ENCODE data around the gene CIRBP. TPM values are rescaled to one million over a fixed set of nuclear protein-coding genes. Genes with fewer than 3 reads are reported as not detected.

CIRBP gene
- total and polyA plus RNA-seq, 9 of the 15 experiments (the other 6 are each of a cell fraction or from before 2014, with no cell fraction given), result 20.5 to 327 (median 176) TPM

- no peak for TF ChIP-seq ID3 (CRISPR knock-in tag; IDR thresholded peaks at IDR 0.05)
- no peak for TF ChIP-seq ID3 (tag; IDR thresholded peaks at IDR 0.05)
- no peak for TF ChIP-seq SMARCE1 (IDR thresholded peaks at IDR 0.05)
- TF ChIP-seq IRF1 (CRISPR knock-in tag; IDR thresholded peaks at IDR 0.05; ENCODE audit: borderline replicate concordance), result peak; percentile 34; the same call in 1 of the 2 replicates
- 0 out of 4 replicates have a peak, but pooled peaks of 1 of the 2 experiments have one; percentile 9 for TF ChIP-seq RCOR1 (IDR thresholded peaks at IDR 0.05; ENCODE audit: borderline replicate concordance in 1 of 2, low read depth in 2 of 2, low read length in 2 of 2)
- TF ChIP-seq ZNF347 (CRISPR knock-in tag; IDR thresholded peaks at IDR 0.05; ENCODE audit: low read depth), result no peak
- TF ChIP-seq CBX5 (IDR thresholded peaks at IDR 0.05; ENCODE audit: borderline replicate concordance, low read depth), result no peak
- TF ChIP-seq SRSF1 (IDR thresholded peaks at IDR 0.05; ENCODE audit: low read depth, low read length), result no peak
- no peak for TF ChIP-seq CBFA2T2 (conservative IDR thresholded peaks at IDR 0.05)
- TF ChIP-seq ZNF124 (CRISPR knock-in tag; IDR thresholded peaks at IDR 0.05), result no peak
- TF ChIP-seq CTBP1 (IDR thresholded peaks at IDR 0.05; ENCODE audit: borderline replicate concordance), result peak; percentile 6; the same call in 1 of the 2 replicates
- TF ChIP-seq KLF10 (CRISPR knock-in tag; IDR thresholded peaks at IDR 0.05), result no peak
- 0 out of 2 replicates have a peak, but pooled peaks have one; percentile 5 for TF ChIP-seq ZNF766 (CRISPR knock-in tag; conservative IDR thresholded peaks at IDR 0.05)
- TF ChIP-seq ZC3H11A (IDR thresholded peaks at IDR 0.05; ENCODE audit: low read depth, low read length), result no peak
- TF ChIP-seq WHSC1 (IDR thresholded peaks at IDR 0.05; ENCODE audit: low read length), result no peak
- TF ChIP-seq ELF1 (tag; IDR thresholded peaks at IDR 0.05), result no peak
- no peak for TF ChIP-seq HMG20B (CRISPR knock-in tag; IDR thresholded peaks at IDR 0.05)
- TF ChIP-seq PCBP2 (IDR thresholded peaks at IDR 0.05; ENCODE audit: low read depth, low read length, poor library complexity, severe bottlenecking), result no peak
- TF ChIP-seq ATF3 (IDR thresholded peaks at IDR 0.05), result no peak
- no peak for TF ChIP-seq ATF3 (CRISPR knock-in tag; conservative IDR thresholded peaks at IDR 0.05)
- TF ChIP-seq STAT6 (CRISPR knock-in tag; IDR thresholded peaks at IDR 0.05), result 0 out of 2 replicates have a peak, but pooled peaks have one; percentile 17
- TF ChIP-seq CHAMP1 (IDR thresholded peaks at IDR 0.05), result no peak
Measured at GRCh38 chr19:1249298-1249989, 19.7 kb upstream of the CIRBP start (continued).

Data from K562 (cell line).